OCI-M1 (cell line): ENCODE data around the gene PRND.
"Not testable (repeated sequence)": the region's sequence is repeated elsewhere in the genome, so short reads cannot be mapped to it uniquely, and the experiment has no call there.

ENCODE experiments used
- DNase-seq: peaks from one replicate; lab custom pipeline; 2025; lab: John Stamatoyannopoulos, UW

PRND gene

GRCh38 chr20:4737857-4738627 is 16.3 kb downstream of the PRND start:
- DNase-seq: no peak

GRCh38 chr20:4740774-4741431 is 19.2 kb downstream of the PRND start:
- DNase-seq: peak; percentile 66

DNA sequence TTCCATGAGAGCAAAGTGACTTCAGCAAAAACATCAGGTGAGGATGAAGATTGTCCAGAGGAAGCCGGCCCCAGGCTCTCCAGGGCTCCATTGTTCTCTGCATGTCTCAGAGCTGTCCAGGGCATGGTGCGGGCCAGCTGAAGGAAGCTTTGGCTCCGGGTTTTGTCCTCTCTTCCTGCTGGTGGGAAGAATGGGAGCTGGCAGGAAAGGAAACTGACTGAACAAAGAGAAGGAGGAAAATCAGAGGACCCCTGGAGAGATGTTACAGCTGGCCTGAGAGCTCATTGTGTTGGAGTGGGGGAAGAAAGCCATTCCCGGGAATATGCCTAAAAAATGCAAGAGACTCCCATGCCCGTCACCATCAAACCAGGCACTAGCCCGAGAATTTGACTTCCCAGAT is 27.1 kb downstream of the PRND start:
- no peak for DNase-seq

- DNase-seq: no peak
Observed at GRCh38 chr20:4749326-4749725, 27.6 kb downstream of the PRND start.

DNA sequence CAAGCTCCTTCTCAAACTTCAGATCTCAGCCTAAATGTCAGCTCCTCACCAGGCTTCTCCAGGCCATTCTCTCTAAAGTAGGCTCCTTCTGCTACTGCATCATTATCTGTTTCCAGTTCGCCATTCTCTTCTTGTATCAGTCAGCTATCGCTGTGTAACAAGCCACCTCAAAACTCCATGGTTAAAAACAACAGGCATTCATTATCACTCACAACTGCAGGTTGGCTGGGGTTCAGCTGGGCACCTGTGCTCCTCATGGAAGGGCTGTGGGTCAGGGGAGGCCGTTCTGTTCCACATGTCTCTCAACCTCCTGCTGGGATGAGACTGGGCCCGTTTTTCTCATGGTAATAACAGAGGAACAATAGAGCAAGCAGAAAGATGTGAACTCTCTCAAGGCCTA is 28.7 kb downstream of the PRND start:
- DNase-seq: no peak

DNA sequence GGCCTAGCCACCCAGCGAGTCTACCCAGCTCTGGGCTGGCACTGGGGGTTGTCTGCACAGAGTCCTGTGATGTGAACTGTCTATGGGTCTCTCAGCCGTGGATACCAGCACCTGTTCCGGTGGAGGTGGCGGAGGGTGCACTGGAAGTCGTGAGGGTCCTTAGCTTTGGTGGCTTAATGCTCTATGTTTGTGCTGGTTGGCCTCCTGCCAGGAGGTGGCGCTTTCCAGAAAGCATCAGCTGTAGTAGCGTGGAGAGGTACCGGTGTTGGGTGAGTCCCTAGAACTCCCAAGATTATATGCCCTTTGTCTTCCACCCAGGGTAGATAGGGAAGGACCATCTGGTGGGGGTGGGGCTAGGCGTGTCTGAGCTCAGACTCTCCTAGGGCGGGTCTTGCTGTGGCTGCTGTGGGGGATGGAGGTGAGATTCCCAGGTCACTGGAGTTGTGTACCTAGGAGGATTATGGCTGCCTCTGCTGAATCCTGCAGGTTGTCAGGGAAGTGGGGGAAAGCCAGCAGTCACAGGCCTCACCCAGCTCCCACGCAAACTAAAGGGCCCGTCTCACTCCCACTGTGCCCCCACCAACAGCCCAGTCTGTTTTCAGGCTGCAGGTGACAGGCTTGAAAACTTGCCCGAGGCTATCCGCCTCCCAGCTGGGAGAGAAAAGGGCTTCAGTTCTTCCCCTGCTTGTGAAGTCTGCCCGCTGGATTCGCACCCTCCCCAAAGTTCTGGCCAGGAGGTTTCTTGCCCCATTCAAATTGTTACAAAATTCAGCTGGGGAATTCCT is 37.6 kb downstream of the PRND start:
- peak; percentile 59 for DNase-seq

GRCh38 chr20:4763261-4763660 is 41.6 kb downstream of the PRND start:
- DNase-seq: no peak

DNA sequence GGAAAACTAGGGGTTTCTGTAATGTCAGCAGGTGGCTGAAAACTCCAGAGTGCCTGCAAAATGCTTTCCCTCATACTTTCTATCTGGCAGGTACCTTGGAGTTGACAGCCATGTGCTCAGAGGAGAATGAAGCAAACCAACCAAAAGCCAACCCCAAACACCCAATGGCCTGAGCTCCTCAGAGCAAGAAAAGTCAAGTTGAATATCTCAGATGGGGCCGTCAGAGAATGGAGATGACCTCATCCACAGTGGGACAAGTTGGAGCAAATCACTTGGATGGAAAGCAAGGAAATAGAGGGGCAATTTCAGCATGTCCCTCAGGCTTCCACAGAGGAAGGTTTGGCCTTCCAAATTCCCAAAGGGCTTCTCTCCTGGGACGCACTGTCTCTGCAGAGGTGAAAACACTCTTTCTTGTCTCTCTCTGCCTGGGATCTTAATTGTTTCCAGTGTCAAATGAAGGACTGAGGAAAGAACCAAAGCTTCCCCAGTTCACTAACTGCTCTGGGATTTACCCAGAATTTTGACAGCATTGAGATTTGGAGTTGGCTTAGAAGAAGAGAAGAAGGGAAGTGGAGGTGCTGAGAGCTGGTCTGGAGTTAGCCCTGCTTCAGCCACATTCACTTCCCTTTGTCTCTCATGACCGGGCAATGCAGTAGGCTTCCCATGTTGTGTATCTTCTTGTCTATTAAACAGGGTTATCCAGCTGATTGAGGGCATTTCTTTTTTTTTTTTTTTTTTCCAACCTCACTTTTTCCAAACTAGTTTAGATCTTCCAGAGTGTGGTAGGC is 42.2 kb downstream of the PRND start:
- no peak for DNase-seq

GRCh38 chr20:4764805-4765204 is 43.1 kb downstream of the PRND start:
- DNase-seq: no peak

GRCh38 chr20:4765681-4766080 is 44.0 kb downstream of the PRND start:
- DNase-seq: no peak

GRCh38 chr20:4766631-4767030 is 44.9 kb downstream of the PRND start:
- peak; percentile 92 for DNase-seq

DNA sequence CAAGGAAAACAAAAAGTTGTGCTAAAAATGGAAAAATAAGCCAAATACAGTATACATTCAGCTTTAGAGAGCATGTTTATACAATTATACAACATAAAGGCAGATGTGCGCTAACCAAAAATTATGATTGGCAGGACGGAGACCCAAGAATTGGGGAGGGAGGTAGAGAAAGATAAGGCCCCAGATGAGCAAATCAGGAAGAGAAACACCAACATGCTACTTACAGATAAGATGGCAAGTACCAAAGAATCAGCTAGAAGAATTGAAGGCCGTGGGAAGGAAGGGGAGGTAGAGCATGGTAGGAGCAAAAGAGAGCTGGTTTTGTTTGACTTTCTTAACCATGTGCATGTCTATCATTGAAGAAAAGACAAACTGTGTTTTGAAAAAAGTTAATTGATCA is 45.4 kb downstream of the PRND start:
- peak; percentile 96 for DNase-seq

GRCh38 chr20:4769328-4769727 is 47.6 kb downstream of the PRND start:
- no peak for DNase-seq

DNA sequence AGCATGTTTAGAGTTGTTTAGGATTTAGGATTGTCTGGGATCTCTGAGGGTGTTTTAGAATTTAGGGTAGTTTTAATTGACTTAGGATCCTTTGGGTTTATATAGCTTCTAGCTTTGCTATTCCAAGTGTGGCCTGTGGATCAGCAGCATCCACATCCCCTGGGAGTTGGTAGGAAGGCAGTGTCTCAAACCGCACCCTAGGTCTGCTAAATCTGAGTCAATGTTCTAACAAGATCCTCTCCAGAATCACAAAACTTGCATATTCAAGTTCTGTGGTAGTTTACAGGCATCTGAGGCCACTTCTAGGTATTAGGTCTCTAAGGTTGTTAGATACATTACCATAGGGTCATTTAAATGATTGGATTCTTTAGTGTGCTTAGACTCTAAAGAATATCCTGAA is 48.3 kb downstream of the PRND start:
- no peak for DNase-seq

GRCh38 chr20:4771004-4771403 is 49.3 kb downstream of the PRND start:
- no peak for DNase-seq

DNA sequence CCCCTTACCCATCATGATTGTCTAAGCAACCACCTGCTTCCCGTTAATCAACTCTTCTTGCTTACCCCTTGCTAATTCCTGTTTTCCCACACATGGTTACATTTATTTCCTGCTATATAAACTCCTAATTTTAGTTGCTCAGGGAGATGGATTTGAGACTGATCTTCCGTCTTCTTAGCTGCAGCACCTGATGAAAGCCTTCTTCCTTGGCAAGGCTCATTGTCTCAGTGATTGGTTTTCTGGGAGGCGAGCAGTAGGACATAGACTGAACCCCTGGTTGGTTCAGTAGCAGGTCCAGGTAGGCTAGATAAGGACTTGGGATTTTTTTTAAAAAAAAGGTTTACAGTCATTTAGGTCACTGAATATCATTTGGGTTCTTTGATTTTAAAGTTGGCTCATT is 50.4 kb downstream of the PRND start:
- no peak for DNase-seq

- DNase-seq: not testable (repeated sequence)
Observed at GRCh38 chr20:4773014-4773413, 51.3 kb downstream of the PRND start.

DNA sequence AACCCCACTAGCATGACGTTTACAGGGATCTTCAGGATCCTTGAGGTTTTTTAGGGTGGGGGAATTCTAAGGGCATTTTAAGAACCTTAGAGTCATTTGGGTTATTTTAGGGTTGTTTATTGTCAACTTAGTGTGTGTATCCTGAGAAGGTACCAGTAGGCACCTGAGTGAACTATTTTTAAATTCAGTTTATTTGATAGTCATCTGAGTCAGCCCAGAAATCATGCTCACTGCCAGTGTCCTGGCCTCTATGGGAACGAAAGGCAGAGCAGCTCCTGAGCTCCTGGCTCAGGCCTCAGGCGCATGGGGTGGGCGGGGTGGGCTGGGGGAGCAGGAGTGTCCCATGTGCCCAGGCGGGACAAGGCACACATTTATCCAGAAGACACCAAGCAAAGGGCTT is 52.0 kb downstream of the PRND start:
- DNase-seq: no peak

- no peak for DNase-seq
Observed at GRCh38 chr20:4774207-4774606, 52.5 kb downstream of the PRND start.

GRCh38 chr20:4775322-4776078 is 53.8 kb downstream of the PRND start:
- DNase-seq: no peak

DNA sequence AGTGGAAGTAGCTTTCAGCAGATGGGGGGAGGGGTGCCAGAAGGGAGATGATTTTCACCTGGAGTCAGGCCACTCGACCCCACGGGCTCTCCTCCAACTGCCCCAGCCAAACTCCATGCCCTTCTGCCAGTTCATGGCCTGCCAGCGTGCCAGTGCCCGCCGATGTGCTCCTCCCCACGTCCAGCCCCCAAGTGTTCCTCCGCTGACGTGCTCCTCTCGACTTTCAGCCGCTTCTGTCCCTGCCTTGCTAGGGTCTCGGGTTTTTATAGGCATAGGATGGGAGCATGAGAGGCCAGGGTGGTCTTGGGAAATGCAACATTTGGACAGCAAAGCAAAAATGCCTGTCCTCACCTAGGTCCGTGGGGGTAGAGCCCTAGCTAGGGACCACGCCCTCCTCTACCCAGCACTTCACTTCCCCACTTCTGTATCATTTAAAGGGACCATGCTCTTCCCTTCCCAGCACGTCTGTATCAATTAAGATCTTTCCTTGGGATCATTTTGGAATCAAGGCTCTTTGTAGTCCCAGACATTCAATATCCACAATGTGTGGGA is 54.4 kb downstream of the PRND start:
- no peak for DNase-seq
